NOMO-1 treated with DMSO at 0.1 percent for 48 hours (cell line): ENCODE measurements around the gene COMP.
"Not testable (repeated sequence)": the region's sequence is repeated elsewhere in the genome, so short reads cannot be mapped to it uniquely, and the experiment has no call there.

Source experiments
- DNase-seq: peaks from one replicate; lab custom pipeline; 2025; ENCODE audit not compliant: unreplicated experiment; lab: John Stamatoyannopoulos, UW

The COMP gene

DNA sequence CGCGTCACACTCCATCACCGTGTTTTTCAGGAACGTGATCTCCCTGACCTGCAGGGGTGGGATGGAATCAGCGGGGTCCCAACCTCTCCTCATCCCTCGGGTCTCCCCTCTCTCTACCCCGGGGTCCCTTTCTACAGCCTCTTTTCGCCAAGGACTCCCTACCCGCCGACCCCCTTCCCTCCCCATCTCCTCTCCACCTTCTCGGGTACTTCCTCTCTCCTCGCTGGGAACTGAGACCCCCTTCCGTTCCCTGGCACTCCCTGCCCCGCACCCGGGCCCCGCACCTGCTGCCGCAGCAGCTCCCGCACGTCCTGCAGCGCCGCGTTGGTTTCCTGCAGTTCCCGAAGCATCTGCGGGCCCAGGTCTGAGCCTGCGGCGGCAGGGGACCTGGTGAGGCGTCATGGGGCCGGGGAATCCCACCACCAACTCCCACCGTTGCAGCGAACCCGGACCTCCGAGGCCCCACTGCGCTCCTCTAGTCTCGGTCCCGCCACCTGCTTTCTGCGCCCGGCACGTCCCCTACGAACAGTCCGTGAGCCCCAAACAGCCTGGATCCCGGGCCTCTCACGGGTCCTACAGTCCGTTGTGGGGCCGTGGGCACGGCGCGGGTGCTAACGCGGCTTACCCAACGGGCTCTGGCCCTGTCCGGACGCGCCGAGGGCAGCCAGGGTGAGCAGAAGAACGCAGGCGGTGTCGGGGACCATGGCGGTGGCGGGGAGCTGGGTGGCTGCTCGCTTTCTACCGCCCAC lies at the start of gene COMP:
Gene COMP, minus strand, starts transcription at position 740 of the 749 bp plus-strand sequence. Its CDS starts 36 bp downstream, at position 704.
- DNase-seq = no peak

GRCh38 chr19:18840288-18841267 lies 49.5 kb upstream of the COMP start:
- no peak for DNase-seq

DNA sequence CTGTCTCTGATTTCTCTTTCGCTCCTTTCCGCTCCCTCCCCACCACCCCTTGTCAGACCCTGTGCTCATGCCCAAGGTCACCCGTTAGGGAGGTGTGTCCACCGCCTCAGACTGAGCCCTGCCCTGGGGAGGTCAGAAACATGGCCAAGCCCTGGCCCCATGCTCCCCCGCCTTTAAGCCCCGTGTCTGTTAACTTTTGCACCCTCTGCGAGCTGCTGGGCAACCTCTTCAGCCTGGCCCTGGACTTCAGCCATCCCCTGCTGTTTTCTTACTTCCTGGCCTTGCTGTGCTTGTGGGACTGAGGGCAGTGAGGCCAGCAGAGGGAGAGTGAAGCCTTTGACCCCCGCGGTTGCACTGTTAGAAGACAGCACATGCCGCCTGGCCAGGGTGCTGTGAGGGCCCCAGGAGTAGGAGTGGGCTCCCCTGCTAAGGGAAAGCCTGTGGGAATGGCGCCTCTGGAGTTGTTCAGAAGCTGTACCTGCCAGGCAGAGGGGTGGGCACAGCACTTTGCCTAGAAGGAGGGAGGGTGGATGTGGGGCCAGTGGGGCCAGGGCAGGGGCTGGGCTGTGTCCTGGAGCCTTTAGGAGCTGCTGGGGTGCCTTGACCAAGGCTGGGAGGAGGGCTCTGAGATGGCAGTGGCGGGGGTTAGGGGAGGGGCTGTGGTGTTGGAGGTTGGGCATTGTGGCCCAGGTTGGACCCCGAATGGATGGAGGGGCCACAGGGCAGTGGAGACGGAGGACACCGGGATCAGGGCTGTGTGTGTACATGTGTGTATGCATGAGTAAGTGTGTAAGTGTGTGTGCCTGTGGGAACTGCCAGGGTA lies 48.6 kb upstream of the COMP start:
- DNase-seq = no peak

- no peak for DNase-seq
Observed at GRCh38 chr19:18834644-18834984, 43.5 kb upstream of the COMP start.

- no peak for DNase-seq
Observed at GRCh38 chr19:18833849-18834643, 42.9 kb upstream of the COMP start.

DNA sequence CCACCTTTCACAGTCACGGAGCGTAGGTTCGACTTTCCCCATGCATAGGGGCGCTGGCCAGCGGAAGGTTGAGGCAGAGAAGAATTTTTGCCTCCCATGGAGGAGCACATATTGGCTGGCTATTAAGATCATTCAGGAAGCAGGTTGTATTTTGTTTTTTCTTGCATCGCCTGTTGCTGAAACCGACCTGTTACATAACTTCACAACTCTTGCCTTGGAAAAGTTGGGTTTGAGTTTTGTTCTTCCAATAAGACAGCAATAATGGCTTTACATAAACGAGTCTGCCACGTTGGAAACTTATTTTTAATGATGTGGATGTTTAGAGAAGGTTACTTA lies 42.0 kb upstream of the COMP start:
- peak; percentile 14 for DNase-seq

DNA sequence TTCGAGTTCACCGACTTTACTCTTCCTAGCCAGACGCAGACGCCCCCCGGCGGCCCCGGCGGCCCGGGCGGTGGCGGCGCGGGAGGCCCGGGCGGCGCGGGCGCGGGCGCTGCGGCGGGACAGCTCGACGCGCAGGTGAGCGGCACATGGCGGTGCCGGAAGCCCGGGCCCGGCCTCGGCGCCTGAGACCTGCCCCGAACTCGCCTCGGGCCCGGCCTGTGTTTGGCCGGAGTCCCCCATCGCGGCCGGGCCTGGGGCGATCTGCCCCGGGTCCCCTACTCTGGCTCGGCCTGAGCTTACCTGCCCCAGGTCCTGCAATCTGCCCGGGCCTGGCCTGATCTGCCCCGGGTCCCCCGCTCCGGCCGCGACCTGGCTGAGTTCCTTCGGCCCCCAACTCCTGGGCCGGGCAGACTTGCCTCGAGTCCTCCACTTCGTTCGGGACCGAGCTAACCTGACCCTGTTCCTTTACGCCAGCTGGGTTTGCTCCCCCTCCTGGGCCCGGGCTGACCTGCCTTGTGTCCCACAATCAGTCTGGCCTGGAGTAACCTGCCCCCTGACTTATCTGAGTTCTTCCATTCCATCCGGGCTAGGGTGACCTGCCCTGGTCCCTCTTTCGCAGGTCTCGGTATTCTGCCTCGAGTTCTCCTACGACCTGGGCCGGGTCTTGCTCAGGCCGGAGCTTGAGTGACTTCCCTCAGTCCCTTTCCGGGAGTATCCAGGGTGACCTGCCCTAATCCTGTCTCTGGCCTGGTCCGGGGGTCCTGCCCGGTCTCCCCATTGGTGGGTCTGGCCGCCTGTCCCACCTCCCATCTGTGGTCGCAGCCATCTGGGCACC lies 41.4 kb upstream of the COMP start:
- DNase-seq = no peak

DNA sequence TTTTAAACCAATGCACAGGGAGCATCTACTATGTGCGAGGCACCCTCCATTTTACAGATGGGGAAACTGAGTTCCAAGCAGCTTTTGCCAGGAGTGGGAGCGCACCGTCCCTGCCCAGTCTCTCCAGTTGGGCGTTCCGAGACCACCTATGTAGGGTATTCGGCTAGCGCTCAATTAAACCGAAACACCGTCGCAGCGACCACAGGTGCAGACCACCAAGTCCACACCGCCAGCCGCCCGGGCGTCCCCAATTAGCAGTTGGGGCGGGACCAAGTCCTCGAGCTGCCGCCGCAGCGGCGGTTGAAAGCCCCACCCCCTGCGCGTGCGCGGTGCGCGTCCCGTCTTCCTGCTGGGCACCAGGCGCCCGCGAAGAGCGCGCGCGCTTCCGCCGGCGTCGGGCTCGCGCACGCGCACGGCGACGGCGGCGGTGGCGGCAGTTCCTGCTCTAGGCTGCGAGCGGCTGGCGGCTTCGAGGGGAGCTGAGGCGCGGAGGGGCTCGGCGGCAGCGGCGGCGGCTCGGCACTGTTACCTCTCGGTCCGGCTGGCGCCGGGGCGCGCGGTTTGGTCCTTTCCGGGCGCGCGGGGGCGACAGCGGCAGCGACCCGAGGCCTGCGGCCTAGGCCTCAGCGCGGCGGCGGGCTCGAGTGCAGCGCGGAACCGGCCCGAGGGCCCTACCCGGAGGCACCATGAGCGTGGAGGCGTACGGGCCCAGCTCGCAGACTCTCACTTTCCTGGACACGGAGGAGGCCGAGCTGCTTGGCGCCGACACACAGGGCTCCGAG lies 40.6 kb upstream of the COMP start, which contains the start of gene UPF1:
Gene UPF1, plus strand, starts transcription at position 436 of the 782 bp plus-strand sequence. Its CDS starts 251 bp downstream, at position 687.
- DNase-seq = peak; percentile 82

GRCh38 chr19:18830488-18830887 lies 39.4 kb upstream of the COMP start:
- DNase-seq = no peak

DNA sequence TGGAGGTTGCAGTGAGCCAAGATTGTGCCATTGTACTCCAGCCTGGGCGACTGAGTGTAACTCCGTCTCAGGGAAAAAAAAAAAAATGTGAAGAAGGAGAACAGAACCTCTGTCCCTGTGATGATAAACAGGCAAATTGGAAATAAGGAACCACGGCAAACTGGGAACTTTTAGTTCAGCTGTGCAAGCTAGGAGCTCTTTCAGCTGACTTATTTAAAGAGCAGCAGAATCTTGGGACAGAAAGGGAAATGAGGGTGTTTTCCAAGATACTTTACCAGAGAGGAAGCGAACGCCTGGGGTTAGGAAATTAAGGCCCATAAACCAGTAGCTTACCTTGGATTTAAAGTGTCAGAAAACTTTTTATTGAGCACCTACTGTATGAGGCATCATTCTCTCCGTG lies 37.7 kb upstream of the COMP start:
- DNase-seq = no peak

DNA sequence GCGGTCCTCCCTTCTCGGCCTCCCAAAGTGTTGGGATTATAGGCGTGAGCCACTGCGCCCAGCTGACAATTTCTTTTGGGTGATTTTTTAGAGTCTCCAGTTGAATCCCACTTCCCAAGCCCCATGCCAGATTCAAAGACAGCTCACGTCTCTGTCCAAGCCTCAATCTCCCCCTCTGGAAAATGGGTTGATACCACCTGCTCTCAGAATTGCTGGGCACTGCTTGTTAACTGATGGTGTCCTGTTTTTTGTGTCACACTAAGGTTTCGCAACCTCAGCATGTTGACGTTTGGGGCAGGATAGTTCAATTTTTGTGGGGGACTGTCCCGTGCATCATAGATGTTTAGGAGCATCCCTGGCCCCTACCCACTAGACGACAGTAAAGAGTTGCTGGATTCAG lies 26.5 kb upstream of the COMP start:
- DNase-seq = no peak

- not testable (repeated sequence) for DNase-seq
Observed at GRCh38 chr19:18816645-18817044, 25.5 kb upstream of the COMP start.

GRCh38 chr19:18815673-18816072 lies 24.6 kb upstream of the COMP start:
- DNase-seq = no peak

DNA sequence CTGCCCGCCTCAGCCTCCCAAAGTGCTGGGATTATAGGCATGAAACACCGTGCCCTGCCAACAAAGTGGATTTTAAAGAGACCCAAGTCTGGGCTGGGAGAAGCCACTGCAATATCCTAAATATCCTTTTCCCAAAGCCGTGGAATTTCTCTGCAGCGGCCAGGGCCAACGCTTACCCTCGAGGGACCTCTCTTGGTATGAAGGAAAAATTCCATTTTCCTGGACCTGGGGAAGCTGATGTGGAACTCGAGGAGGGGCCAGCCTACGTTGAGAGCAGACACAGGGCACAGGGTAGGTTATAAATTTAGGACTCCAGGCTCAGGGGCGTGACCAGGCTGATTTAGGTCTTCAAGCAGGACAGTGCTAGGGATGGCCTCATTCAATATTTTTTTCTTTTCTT lies 23.0 kb upstream of the COMP start:
- DNase-seq = no peak

DNA sequence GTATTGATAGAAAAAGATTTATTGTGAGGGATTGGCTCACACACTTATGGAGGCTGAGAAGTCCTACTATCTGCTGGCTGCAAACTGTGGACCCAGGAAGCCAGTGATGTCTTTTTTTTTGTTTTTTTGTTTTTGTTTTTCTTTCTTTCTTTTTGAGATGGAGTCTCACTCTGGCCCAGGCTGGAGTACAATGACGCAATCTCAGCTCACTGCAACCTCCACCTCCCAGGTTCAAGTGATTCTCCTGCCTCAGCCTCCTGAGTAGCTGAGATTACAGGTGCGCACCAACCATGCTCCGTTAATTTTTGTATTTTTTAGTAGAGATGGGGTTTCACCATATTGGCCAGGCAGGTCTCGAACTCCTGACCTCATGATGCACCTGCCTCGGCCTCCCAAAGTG lies 20.5 kb upstream of the COMP start:
- not testable (repeated sequence) for DNase-seq

- peak; percentile 63 for DNase-seq
Observed at GRCh38 chr19:18809149-18809868, 18.2 kb upstream of the COMP start.

DNA sequence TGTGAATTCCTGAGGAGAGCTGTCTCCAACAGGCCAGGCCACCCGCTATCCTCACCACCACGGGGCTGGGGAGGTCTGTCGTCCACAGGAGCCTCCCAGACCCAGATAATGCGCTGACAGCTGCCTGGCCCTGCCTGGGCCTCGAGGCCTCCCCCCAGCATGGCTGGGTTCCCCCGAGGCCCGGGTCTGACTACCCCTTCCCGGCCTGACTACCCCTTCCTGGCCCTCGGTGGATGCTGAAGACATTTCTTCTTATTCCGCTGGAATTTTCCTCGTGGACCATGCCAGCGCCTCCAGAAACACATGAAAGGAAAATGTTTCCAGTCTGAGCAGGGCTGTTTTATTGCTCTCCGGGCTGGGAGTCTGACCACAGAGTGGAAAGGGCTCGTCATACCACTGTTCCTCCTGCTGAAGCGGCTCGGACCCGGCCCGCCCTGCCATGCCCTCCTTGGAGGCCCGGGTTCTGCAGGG lies 16.8 kb upstream of the COMP start:
- no peak for DNase-seq

GRCh38 chr19:18804643-18805042 lies 13.5 kb upstream of the COMP start:
- DNase-seq = no peak
